ENCODE data around the gene MAPRE3. TPM values are rescaled to one million over a fixed set of nuclear protein-coding genes. Genes with fewer than 3 reads are reported as not detected.

Gene MAPRE3
- total RNA-seq, 1 experiment from 2014 or later = 10.3 TPM

- TF ChIP-seq HMGA2 (CRISPR knock-in tag; IDR thresholded peaks at IDR 0.05) (no peak), SMAD4 (CRISPR knock-in tag; IDR thresholded peaks at IDR 0.05) (no peak)
- TF ChIP-seq, protein P1, sequence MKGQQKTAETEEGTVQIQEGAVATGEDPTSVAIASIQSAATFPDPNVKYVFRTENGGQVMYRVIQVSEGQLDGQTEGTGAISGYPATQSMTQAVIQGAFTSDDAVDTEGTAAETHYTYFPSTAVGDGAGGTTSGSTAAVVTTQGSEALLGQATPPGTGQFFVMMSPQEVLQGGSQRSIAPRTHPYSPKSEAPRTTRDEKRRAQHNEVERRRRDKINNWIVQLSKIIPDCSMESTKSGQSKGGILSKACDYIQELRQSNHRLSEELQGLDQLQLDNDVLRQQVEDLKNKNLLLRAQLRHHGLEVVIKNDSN (CRISPR knock-in tag; IDR thresholded peaks at IDR 0.05) = no peak
- TF ChIP-seq, protein P2, sequence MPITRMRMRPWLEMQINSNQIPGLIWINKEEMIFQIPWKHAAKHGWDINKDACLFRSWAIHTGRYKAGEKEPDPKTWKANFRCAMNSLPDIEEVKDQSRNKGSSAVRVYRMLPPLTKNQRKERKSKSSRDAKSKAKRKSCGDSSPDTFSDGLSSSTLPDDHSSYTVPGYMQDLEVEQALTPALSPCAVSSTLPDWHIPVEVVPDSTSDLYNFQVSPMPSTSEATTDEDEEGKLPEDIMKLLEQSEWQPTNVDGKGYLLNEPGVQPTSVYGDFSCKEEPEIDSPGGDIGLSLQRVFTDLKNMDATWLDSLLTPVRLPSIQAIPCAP (CRISPR knock-in tag; IDR thresholded peaks at IDR 0.05) = no peak
Observed at GRCh38 chr2:26979741-26980140, 9.3 kb downstream of the MAPRE3 start (continued).

DNA sequence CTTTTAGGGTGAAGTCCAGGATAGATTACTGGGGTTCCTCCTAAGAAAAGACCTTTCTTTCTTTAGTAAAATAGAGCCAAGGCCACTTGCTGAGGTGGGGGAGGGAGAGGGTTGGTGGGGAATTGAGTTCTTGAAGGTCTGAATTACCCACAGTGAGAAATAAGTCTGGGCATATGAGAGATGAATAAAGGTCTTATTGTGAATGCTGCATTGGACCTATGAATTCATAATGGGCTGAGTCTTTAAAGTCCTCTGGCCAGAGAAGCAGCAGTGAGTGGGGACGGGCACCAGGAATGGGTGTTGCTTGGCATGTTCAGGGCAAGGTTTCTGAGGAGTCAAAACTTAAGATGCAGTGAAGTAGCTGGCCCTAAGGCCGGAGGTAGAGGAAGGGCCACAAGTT is 10.5 kb downstream of the MAPRE3 start:
- TF ChIP-seq OVOL2 (CRISPR knock-in tag; IDR thresholded peaks at IDR 0.05; ENCODE audit: borderline replicate concordance) = no peak
- no peak for TF ChIP-seq ESRRA (CRISPR knock-in tag; IDR thresholded peaks at IDR 0.05; ENCODE audit: borderline replicate concordance)
- no peak for TF ChIP-seq MXD4 (CRISPR knock-in tag; IDR thresholded peaks at IDR 0.05; ENCODE audit: borderline replicate concordance)
- H3K27ac Mint-ChIP-seq = no peak overlapping the region
- ATAC-seq = no peak
- ChIA-PET POLR2A (interaction anchor here (1.4 kb wide), 1 partner anchor 132 kb away, joined by 3 read pairs; no protein-coding TSS in a partner anchor), CTCF (interaction anchor here (1.3 to 2.4 kb wide), 2 partner anchors 36 to 135 kb away, joined by 3 to 31 read pairs; no protein-coding TSS in a partner anchor)
- H3K4me1 Mint-ChIP-seq = peaks cover under 1% of the 10 kb centered on the region; the same call in 1 of the 2 replicates
- no peaks in the 10 kb centered on the region for H3K9me3 Mint-ChIP-seq
- no peak for DNase-seq (ENCODE audit: low spot score)
- no peak overlapping the region for H3K4me3 Mint-ChIP-seq
- H3K36me3 Mint-ChIP-seq = no peaks in the 10 kb centered on the region
- H3K27me3 Mint-ChIP-seq (ENCODE audit: low read depth) = no peaks in the 10 kb centered on the region

- ChIA-PET POLR2A (interaction anchor here (1.4 kb wide), 1 partner anchor 133 kb away, joined by 3 read pairs; no protein-coding TSS in a partner anchor), CTCF (interaction anchor here (0.5 to 2.9 kb wide), 11 partner anchors 11 to 1011 kb away, joined by 3 to 31 read pairs (median 3); partner anchors contain the start of gene KHK)
- Mint-ChIP-seq H3K4me3 (no peak overlapping the region), H3K27ac (no peak overlapping the region), H3K36me3 (no peaks in the 10 kb centered on the region), H3K9me3 (no peaks in the 10 kb centered on the region), H3K4me1 (no peaks in the 10 kb centered on the region), H3K27me3 (ENCODE audit: low read depth) (no peaks in the 10 kb centered on the region)
- peak; percentile 96 for ATAC-seq
- no peak for TF ChIP-seq RELA (CRISPR knock-in tag; IDR thresholded peaks at IDR 0.05; ENCODE audit: borderline replicate concordance)
- TF ChIP-seq, protein P3, sequence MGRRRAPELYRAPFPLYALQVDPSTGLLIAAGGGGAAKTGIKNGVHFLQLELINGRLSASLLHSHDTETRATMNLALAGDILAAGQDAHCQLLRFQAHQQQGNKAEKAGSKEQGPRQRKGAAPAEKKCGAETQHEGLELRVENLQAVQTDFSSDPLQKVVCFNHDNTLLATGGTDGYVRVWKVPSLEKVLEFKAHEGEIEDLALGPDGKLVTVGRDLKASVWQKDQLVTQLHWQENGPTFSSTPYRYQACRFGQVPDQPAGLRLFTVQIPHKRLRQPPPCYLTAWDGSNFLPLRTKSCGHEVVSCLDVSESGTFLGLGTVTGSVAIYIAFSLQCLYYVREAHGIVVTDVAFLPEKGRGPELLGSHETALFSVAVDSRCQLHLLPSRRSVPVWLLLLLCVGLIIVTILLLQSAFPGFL (CRISPR knock-in tag; IDR thresholded peaks at IDR 0.05; ENCODE audit: borderline replicate concordance) = no peak
- peak; percentile 30 for DNase-seq (ENCODE audit: low spot score)
Observed at GRCh38 chr2:26982102-26982742, 11.8 kb downstream of the MAPRE3 start.

DNA sequence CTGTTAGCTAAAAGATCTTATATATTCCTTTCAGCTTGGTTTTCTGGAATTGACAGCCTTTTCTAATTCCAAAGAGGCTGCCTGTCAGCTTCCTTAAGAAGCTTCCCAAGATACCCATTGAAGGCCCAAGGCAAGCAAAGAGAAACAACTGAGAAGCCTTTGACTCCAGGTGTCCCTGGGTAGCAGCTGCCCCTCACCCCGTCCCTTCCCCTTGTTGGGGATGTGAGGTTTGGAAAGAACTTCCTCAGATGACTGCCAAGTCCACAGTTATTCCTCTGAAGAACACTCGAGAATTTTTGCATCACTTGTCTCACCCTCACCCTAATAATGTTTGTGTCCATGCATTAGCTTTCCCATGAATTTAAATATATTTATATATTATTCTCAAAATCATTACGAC is 13.3 kb downstream of the MAPRE3 start:
- ChIA-PET CTCF (interaction anchor here (0.8 to 2.9 kb wide), 3 partner anchors 33 to 135 kb away, joined by 3 to 12 read pairs (median 8); no protein-coding TSS in a partner anchor), POLR2A (no interaction called here)
- no peak for DNase-seq (ENCODE audit: low spot score)
- no peaks in the 10 kb centered on the region for H3K36me3 Mint-ChIP-seq
- H3K9me3 Mint-ChIP-seq = no peaks in the 10 kb centered on the region
- no peaks in the 10 kb centered on the region for H3K4me1 Mint-ChIP-seq
- no peak overlapping the region for H3K4me3 Mint-ChIP-seq
- no peak overlapping the region for H3K27ac Mint-ChIP-seq
- ATAC-seq = no peak
- H3K27me3 Mint-ChIP-seq (ENCODE audit: low read depth) = no peaks in the 10 kb centered on the region
- no peak for TF ChIP-seq MYBL2 (CRISPR knock-in tag; IDR thresholded peaks at IDR 0.05)
- TF ChIP-seq ZNF317 (CRISPR knock-in tag; IDR thresholded peaks at IDR 0.05; ENCODE audit: borderline replicate concordance, low read depth) = no peak
- TF ChIP-seq ZBTB21 (CRISPR knock-in tag; IDR thresholded peaks at IDR 0.05; ENCODE audit: borderline replicate concordance) = no peak
- TF ChIP-seq TCF7 (CRISPR knock-in tag; IDR thresholded peaks at IDR 0.05; ENCODE audit: low read depth) = no peak
- TF ChIP-seq SOX15 (CRISPR knock-in tag; IDR thresholded peaks at IDR 0.05) = no peak
- TF ChIP-seq, protein P4, sequence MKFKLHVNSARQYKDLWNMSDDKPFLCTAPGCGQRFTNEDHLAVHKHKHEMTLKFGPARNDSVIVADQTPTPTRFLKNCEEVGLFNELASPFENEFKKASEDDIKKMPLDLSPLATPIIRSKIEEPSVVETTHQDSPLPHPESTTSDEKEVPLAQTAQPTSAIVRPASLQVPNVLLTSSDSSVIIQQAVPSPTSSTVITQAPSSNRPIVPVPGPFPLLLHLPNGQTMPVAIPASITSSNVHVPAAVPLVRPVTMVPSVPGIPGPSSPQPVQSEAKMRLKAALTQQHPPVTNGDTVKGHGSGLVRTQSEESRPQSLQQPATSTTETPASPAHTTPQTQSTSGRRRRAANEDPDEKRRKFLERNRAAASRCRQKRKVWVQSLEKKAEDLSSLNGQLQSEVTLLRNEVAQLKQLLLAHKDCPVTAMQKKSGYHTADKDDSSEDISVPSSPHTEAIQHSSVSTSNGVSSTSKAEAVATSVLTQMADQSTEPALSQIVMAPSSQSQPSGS (CRISPR knock-in tag; IDR thresholded peaks at IDR 0.05; ENCODE audit: borderline replicate concordance, low read depth) = no peak
- TF ChIP-seq FOXK1 (CRISPR knock-in tag; IDR thresholded peaks at IDR 0.05) = no peak
- TF ChIP-seq NR3C1 (CRISPR knock-in tag; conservative IDR thresholded peaks at IDR 0.05; ENCODE audit: low read depth) = no peak
- no peak for TF ChIP-seq NFYB (CRISPR knock-in tag; conservative IDR thresholded peaks at IDR 0.05; ENCODE audit: low read depth)
- TF ChIP-seq ZMAT4 (CRISPR knock-in tag; IDR thresholded peaks at IDR 0.05) = no peak
- no peak for TF ChIP-seq TP53 (CRISPR knock-in tag; IDR thresholded peaks at IDR 0.05)
- TF ChIP-seq, protein P5, sequence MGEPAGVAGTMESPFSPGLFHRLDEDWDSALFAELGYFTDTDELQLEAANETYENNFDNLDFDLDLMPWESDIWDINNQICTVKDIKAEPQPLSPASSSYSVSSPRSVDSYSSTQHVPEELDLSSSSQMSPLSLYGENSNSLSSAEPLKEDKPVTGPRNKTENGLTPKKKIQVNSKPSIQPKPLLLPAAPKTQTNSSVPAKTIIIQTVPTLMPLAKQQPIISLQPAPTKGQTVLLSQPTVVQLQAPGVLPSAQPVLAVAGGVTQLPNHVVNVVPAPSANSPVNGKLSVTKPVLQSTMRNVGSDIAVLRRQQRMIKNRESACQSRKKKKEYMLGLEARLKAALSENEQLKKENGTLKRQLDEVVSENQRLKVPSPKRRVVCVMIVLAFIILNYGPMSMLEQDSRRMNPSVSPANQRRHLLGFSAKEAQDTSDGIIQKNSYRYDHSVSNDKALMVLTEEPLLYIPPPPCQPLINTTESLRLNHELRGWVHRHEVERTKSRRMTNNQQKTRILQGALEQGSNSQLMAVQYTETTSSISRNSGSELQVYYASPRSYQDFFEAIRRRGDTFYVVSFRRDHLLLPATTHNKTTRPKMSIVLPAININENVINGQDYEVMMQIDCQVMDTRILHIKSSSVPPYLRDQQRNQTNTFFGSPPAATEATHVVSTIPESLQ (CRISPR knock-in tag; IDR thresholded peaks at IDR 0.05) = no peak

Data from WTC11 (cell line).